Astrocyte (in vitro differentiated cells and primary cell): Measurements from ENCODE around the gene ITGA2B. TPM values are rescaled to one million over a fixed set of nuclear protein-coding genes. Genes with fewer than 3 reads are reported as not detected.

ENCODE experiments used
- DNase-seq: peaks from one replicate; pipeline ENCODE4 v3.0.0-alpha.2; 2010; ENCODE audit warnings: low read depth
- FAIRE-seq: peaks from 2 replicates; lab custom pipeline; 2011; peaks lifted over from hg19 to GRCh38; lab: Jason Lieb, UNC
- H2AFZ ChIP-seq: 2 replicates; pipeline ENCODE4 v1.6.0; 2012; ENCODE audit warnings: low read depth, low read length, inconsistent platforms
- H3K27ac ChIP-seq: 2 replicates; pipeline ENCODE4 v1.5.1; 2011; ENCODE audit warnings: low read depth, low read length, inconsistent platforms
- H3K27me3 ChIP-seq: 2 replicates; pipeline ENCODE4 v1.6.0; 2011; ENCODE audit warnings: low read length, inconsistent platforms; ENCODE audit not compliant: insufficient read depth
- H3K36me3 ChIP-seq: 2 replicates; pipeline ENCODE4 v1.5.1; 2011; ENCODE audit warnings: low read length, inconsistent platforms; ENCODE audit not compliant: insufficient read depth
- H3K4me1 ChIP-seq: 2 replicates; pipeline ENCODE4 v1.5.1; 2011; ENCODE audit warnings: low read length, inconsistent platforms; ENCODE audit not compliant: insufficient read depth
- H3K4me2 ChIP-seq: 2 replicates; pipeline ENCODE4 v1.6.0; 2012; ENCODE audit warnings: low read length, inconsistent platforms
- H3K4me3 ChIP-seq: 2 replicates; pipeline ENCODE4 v1.5.1; 2011; ENCODE audit warnings: low read depth, mild to moderate bottlenecking, low read length, inconsistent platforms; ENCODE audit not compliant: insufficient read depth
- H3K79me2 ChIP-seq: 2 replicates; pipeline ENCODE4 v1.6.0; 2012; ENCODE audit warnings: mild to moderate bottlenecking, low read length, inconsistent platforms; ENCODE audit not compliant: insufficient read depth
- H3K9ac ChIP-seq: 2 replicates; pipeline ENCODE4 v1.6.0; 2012; ENCODE audit warnings: mild to moderate bottlenecking, low read length, inconsistent platforms
- H3K9me3 ChIP-seq: 2 replicates; pipeline ENCODE4 v1.5.1; 2012; ENCODE audit warnings: low read depth, mild to moderate bottlenecking, low read length, inconsistent platforms; ENCODE audit not compliant: insufficient read depth
- H4K20me1 ChIP-seq: 2 replicates; pipeline ENCODE4 v1.6.0; 2012; ENCODE audit warnings: low read length, inconsistent platforms; ENCODE audit not compliant: insufficient read depth
- H3K27ac Mint-ChIP-seq: one replicate; pipeline ENCODE4 v1.8.0; 2021; ENCODE audit warnings: mild to moderate bottlenecking, mixed read lengths; ENCODE audit not compliant: unreplicated experiment
- H3K27me3 Mint-ChIP-seq: one replicate; pipeline ENCODE4 v1.8.0; 2021; ENCODE audit warnings: low read depth, mixed read lengths; ENCODE audit not compliant: unreplicated experiment
- H3K36me3 Mint-ChIP-seq: one replicate; pipeline ENCODE4 v1.8.0; 2021; ENCODE audit warnings: low read depth, mixed read lengths; ENCODE audit not compliant: unreplicated experiment
- H3K4me1 Mint-ChIP-seq: one replicate; pipeline ENCODE4 v1.8.0; 2021; ENCODE audit warnings: low read depth, mixed read lengths; ENCODE audit not compliant: unreplicated experiment
- H3K4me3 Mint-ChIP-seq: one replicate; pipeline ENCODE4 v1.8.0; 2021; ENCODE audit warnings: mild to moderate bottlenecking, moderate library complexity, mixed read lengths; ENCODE audit not compliant: unreplicated experiment
- H3K9me3 Mint-ChIP-seq: one replicate; pipeline ENCODE4 v1.8.0; 2021; ENCODE audit warnings: mild to moderate bottlenecking, mixed read lengths; ENCODE audit not compliant: unreplicated experiment
- EZH2 ChIP-seq: IDR thresholded peaks from 2 replicates; pipeline ENCODE4 v1.6.1; 2012; ENCODE audit warnings: mild to moderate bottlenecking, low read length, inconsistent platforms; ENCODE audit not compliant: insufficient read depth
- total RNA-seq: library from RNA; stranded (reverse); gene quantifications from 2 replicates; pipeline ENCODE4 v1.2.1, GENCODE V29; 2021
- TF ChIP-seq, protein P1 (sequence below): IDR thresholded peaks from 2 replicates; pipeline ENCODE4 v1.5.1; 2011; ENCODE audit warnings: low read depth, mild to moderate bottlenecking, inconsistent platforms, low read length, moderate library complexity; ENCODE audit not compliant: insufficient read depth

The ITGA2B gene
- total RNA-seq, 1 donor from 2014 or later, result 0.68 TPM

DNA sequence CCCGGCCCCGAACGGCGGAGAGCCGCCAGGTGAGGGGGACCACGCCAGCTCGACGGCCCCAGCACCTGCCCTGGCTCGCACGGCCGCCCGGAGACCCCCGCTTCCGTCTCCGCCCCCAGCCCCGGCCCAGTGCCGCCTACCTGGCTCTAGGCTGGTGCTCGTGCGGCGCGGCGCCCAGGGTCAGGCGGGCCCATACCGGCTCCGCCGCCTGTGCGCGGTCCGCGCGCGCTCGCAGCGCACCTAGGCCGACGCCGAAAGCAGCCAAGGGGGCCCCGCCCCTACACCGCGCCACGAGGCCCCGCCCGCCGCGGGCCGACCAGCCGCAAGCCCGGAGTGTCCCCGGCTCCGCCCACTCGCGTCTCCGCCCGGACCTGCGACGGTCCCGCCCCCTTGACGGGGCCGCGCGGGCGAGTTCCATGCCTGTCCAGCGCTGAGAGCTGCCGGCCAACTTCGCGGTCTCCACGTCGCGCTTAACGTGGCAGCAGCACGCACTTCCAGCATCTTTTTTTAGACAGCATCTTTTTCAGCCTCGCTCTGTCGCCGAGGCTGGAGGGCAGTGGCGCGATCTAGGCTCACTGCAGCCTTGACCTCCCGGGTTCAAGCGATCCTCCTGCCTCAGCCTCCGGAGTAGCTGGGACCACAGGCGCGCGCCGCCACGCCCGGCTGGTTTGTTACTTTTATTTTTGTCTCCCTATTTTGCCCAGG lies 64.7 kb downstream of the ITGA2B start, which contains the start of gene SLC25A39:
Gene SLC25A39, minus strand, starts transcription at position 253 of the 705 bp plus-strand sequence. CDS start 1,261 bp downstream, outside the sequence.
- Histone ChIP-seq H3K4me3 (peak within 1 kb of the TSS; percentile 73), H4K20me1 (peaks cover 15% of the 10 kb centered on the region), H3K9me3 (no peaks in the 10 kb centered on the region), H3K4me1 (peaks cover 10% of the 10 kb centered on the region), H3K36me3 (peaks cover 5% of the 10 kb centered on the region), H3K79me2 (peaks cover 19% of the 10 kb centered on the region), H3K9ac (peak within 1 kb of the TSS; percentile 79), H2AFZ (peak within 1 kb of the TSS; percentile 87), H3K4me2 (peak within 1 kb of the TSS; percentile 85), H3K27ac (peak within 1 kb of the TSS; percentile 56), H3K27me3 (no peaks in the 10 kb centered on the region)
- FAIRE-seq, result no peak
- Mint-ChIP-seq H3K27ac (peak within 1 kb of the TSS; percentile 47), H3K4me1 (peaks cover 2% of the 10 kb centered on the region), H3K9me3 (no peaks in the 10 kb centered on the region), H3K36me3 (peaks cover 5% of the 10 kb centered on the region), H3K27me3 (no peaks in the 10 kb centered on the region), H3K4me3 (peak within 1 kb of the TSS; percentile 90)
- TF ChIP-seq EZH2, result no peak
- TF ChIP-seq, protein P1, sequence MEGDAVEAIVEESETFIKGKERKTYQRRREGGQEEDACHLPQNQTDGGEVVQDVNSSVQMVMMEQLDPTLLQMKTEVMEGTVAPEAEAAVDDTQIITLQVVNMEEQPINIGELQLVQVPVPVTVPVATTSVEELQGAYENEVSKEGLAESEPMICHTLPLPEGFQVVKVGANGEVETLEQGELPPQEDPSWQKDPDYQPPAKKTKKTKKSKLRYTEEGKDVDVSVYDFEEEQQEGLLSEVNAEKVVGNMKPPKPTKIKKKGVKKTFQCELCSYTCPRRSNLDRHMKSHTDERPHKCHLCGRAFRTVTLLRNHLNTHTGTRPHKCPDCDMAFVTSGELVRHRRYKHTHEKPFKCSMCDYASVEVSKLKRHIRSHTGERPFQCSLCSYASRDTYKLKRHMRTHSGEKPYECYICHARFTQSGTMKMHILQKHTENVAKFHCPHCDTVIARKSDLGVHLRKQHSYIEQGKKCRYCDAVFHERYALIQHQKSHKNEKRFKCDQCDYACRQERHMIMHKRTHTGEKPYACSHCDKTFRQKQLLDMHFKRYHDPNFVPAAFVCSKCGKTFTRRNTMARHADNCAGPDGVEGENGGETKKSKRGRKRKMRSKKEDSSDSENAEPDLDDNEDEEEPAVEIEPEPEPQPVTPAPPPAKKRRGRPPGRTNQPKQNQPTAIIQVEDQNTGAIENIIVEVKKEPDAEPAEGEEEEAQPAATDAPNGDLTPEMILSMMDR, result no peak
- peak; percentile 85 for DNase-seq

GRCh38 chr17:44324092-44324570 lies 65.3 kb downstream of the ITGA2B start:
- Mint-ChIP-seq H3K4me1 (peaks cover 2% of the 10 kb centered on the region), H3K36me3 (peaks cover 8% of the 10 kb centered on the region), H3K4me3 (peak overlapping the region; percentile 90), H3K27me3 (no peaks in the 10 kb centered on the region), H3K27ac (peak overlapping the region; percentile 34), H3K9me3 (no peaks in the 10 kb centered on the region)
- peak overlapping the region; percentile 85 for H3K4me2 ChIP-seq
- peak overlapping the region; percentile 26 for H3K27ac ChIP-seq
- peak overlapping the region; percentile 73 for H3K4me3 ChIP-seq
- H3K79me2 ChIP-seq, result peaks cover 19% of the 10 kb centered on the region
- peak overlapping the region; percentile 79 for H3K9ac ChIP-seq
- peaks cover 6% of the 10 kb centered on the region for H3K36me3 ChIP-seq
- H3K27me3 ChIP-seq, result no peaks in the 10 kb centered on the region
- peaks cover 10% of the 10 kb centered on the region for H3K4me1 ChIP-seq
- peak overlapping the region; percentile 87 for H2AFZ ChIP-seq
- TF ChIP-seq EZH2, result no peak
- TF ChIP-seq, protein P1, result no peak
- DNase-seq, result no peak
- no peaks in the 10 kb centered on the region for H3K9me3 ChIP-seq
- FAIRE-seq, result no peak
- peaks cover 19% of the 10 kb centered on the region for H4K20me1 ChIP-seq
